ENCODE measurements around the gene NASP. TPM values are rescaled to one million over a fixed set of nuclear protein-coding genes. Genes with fewer than 3 reads are reported as not detected.

NASP gene
- total and polyA plus RNA-seq, 2 of the 13 experiments (the other 11 are each of a cell fraction or from before 2014, with no cell fraction given) = 132 to 256 TPM

- no peak for TF ChIP-seq ZBTB46 (CRISPR knock-in tag; IDR thresholded peaks at IDR 0.05; ENCODE audit: borderline replicate concordance)
- no peak for TF ChIP-seq DBP (CRISPR knock-in tag; IDR thresholded peaks at IDR 0.05; ENCODE audit: not compliant biosample characterization)
- peak; percentile 94 for TF ChIP-seq ZNF205 (CRISPR knock-in tag; IDR thresholded peaks at IDR 0.05)
- no peak for TF ChIP-seq PBX2 (CRISPR knock-in tag; IDR thresholded peaks at IDR 0.05)
- TF ChIP-seq MED1 (CRISPR knock-in tag; IDR thresholded peaks at IDR 0.05) = 0 out of 2 replicates have a peak, but pooled peaks have one; percentile 12
- no peak for TF ChIP-seq SNAI1 (CRISPR knock-in tag; IDR thresholded peaks at IDR 0.05; ENCODE audit: borderline replicate concordance)
- TF ChIP-seq ZKSCAN5 (CRISPR knock-in tag; IDR thresholded peaks at IDR 0.05) = no peak
- TF ChIP-seq ZBTB49 (CRISPR knock-in tag; IDR thresholded peaks at IDR 0.05; ENCODE audit: borderline replicate concordance) = no peak
- TF ChIP-seq FOXJ3 (CRISPR knock-in tag; IDR thresholded peaks at IDR 0.05; ENCODE audit: borderline replicate concordance) = peak; percentile 16; the same call in 1 of the 2 replicates
- TF ChIP-seq ZFP1 (CRISPR knock-in tag; IDR thresholded peaks at IDR 0.05) = no peak
- TF ChIP-seq ZNF24 (IDR thresholded peaks at IDR 0.05) = no peak
- no peak for TF ChIP-seq ZNF674 (CRISPR knock-in tag; IDR thresholded peaks at IDR 0.05; ENCODE audit: low read depth)
- no peak for TF ChIP-seq ZNF639 (CRISPR knock-in tag; conservative IDR thresholded peaks at IDR 0.05)
- TF ChIP-seq ZNF552 (CRISPR knock-in tag; IDR thresholded peaks at IDR 0.05; ENCODE audit: borderline replicate concordance) = no peak
- TF ChIP-seq ARID5B (CRISPR knock-in tag; IDR thresholded peaks at IDR 0.05) = 0 out of 2 replicates have a peak, but pooled peaks have one; percentile 1
Measured at GRCh38 chr1:45584351-45585109, 689 bp downstream of the NASP start (continued).

Measured in HepG2 (cell line).